ENCODE results near the gene NCAM1.

Gene NCAM1

GRCh38 chr11:113082341-113082955 lies 121.2 kb downstream of the NCAM1 start:
- H3K9me2 ChIP-seq (replicated peaks; ENCODE audit: insufficient read depth, low read length), result no peaks in the 10 kb centered on the region
- H3K79me2 ChIP-seq (ENCODE audit: insufficient read depth, low read length), result no peaks in the 10 kb centered on the region
- H3K36me3 ChIP-seq (ENCODE audit: low read length), result no peaks in the 10 kb centered on the region
- H3K27me3 ChIP-seq (ENCODE audit: low read length), result no peaks in the 10 kb centered on the region
- H2AFZ ChIP-seq (ENCODE audit: low read depth, low read length, severe bottlenecking), result no peak overlapping the region
- no peaks in the 10 kb centered on the region for H3K9me3 ChIP-seq (ENCODE audit: insufficient read depth, low read length)
- no peaks in the 10 kb centered on the region for H4K20me1 ChIP-seq (ENCODE audit: low read depth, low read length)
- TF ChIP-seq EZH2phosphoT487 (conservative IDR thresholded peaks at IDR 0.05; ENCODE audit: low read length), result no peak
- no peak overlapping the region for H3K9ac ChIP-seq (ENCODE audit: low read length)
- H3K27ac ChIP-seq (ENCODE audit: low read depth, low read length), result no peak overlapping the region
- H3F3A ChIP-seq (ENCODE audit: insufficient read depth), result no peaks in the 10 kb centered on the region
- no peak overlapping the region for H3K4me2 ChIP-seq (ENCODE audit: low read depth, low read length, poor library complexity, severe bottlenecking)
- no peak overlapping the region for H3K4me3 ChIP-seq (ENCODE audit: insufficient read depth, low read length, poor library complexity, severe bottlenecking)

DNA sequence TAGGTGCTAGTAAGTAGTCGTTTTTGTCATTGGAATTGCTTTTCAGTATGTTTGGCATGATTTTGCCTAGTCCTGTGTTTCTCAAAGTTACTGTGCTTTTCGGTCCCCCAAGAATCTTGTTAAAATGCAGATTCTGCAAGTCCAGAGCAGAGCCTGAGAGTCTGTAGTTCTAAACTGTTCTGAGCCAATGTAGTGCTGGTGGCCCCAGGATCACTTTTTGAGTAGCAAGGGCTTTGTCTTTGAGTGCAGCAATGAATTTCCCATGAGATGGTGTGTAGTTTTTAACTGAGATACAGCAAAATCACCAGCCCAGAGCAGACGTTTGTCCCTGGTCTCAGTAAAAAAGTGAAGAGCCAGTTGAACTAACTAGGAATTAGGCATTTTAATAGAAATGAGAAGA lies 122.4 kb downstream of the NCAM1 start:
- Histone ChIP-seq H3K36me3 (ENCODE audit: low read length) (no peaks in the 10 kb centered on the region), H2AFZ (ENCODE audit: low read depth, low read length, severe bottlenecking) (no peak overlapping the region), H3K4me3 (ENCODE audit: insufficient read depth, low read length, poor library complexity, severe bottlenecking) (no peak overlapping the region), H3K9me2 (replicated peaks; ENCODE audit: insufficient read depth, low read length) (no peaks in the 10 kb centered on the region), H3K27me3 (ENCODE audit: low read length) (no peaks in the 10 kb centered on the region), H4K20me1 (ENCODE audit: low read depth, low read length) (no peaks in the 10 kb centered on the region), H3K27ac (ENCODE audit: low read depth, low read length) (no peak overlapping the region), H3K79me2 (ENCODE audit: insufficient read depth, low read length) (no peaks in the 10 kb centered on the region), H3K9ac (ENCODE audit: low read length) (no peak overlapping the region), H3K4me2 (ENCODE audit: low read depth, low read length, poor library complexity, severe bottlenecking) (no peak overlapping the region), H3K9me3 (ENCODE audit: insufficient read depth, low read length) (no peaks in the 10 kb centered on the region), H3F3A (ENCODE audit: insufficient read depth) (no peaks in the 10 kb centered on the region)
- TF ChIP-seq, protein P1, sequence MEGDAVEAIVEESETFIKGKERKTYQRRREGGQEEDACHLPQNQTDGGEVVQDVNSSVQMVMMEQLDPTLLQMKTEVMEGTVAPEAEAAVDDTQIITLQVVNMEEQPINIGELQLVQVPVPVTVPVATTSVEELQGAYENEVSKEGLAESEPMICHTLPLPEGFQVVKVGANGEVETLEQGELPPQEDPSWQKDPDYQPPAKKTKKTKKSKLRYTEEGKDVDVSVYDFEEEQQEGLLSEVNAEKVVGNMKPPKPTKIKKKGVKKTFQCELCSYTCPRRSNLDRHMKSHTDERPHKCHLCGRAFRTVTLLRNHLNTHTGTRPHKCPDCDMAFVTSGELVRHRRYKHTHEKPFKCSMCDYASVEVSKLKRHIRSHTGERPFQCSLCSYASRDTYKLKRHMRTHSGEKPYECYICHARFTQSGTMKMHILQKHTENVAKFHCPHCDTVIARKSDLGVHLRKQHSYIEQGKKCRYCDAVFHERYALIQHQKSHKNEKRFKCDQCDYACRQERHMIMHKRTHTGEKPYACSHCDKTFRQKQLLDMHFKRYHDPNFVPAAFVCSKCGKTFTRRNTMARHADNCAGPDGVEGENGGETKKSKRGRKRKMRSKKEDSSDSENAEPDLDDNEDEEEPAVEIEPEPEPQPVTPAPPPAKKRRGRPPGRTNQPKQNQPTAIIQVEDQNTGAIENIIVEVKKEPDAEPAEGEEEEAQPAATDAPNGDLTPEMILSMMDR (IDR thresholded peaks at IDR 0.05; ENCODE audit: insufficient read depth, low read length, poor library complexity, severe bottlenecking), result no peak
- no peak for TF ChIP-seq EZH2phosphoT487 (conservative IDR thresholded peaks at IDR 0.05; ENCODE audit: low read length)

DNA sequence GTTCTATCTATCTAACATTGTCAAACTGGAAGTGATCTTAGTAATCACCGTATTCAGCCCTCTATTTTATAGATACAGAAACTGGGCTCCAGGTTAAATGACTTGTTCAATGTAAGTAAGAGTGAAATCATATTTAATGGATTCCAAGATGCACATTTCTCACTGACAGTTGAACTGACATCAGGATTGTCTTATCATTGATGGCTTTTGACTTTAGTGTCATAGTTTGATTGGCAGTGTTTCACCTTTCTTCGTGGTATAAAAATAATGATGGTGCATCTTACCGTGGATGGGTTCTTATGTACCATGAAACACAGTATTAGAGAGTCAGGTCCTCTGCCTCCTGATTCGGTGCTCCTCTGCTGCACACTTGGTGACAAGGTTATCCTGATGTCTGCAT lies 123.1 kb downstream of the NCAM1 start:
- Histone ChIP-seq H3K4me3 (ENCODE audit: insufficient read depth, low read length, poor library complexity, severe bottlenecking) (no peak overlapping the region), H3K27ac (ENCODE audit: low read depth, low read length) (no peak overlapping the region), H3K9me3 (ENCODE audit: insufficient read depth, low read length) (no peaks in the 10 kb centered on the region), H3F3A (ENCODE audit: insufficient read depth) (no peaks in the 10 kb centered on the region), H3K79me2 (ENCODE audit: insufficient read depth, low read length) (no peaks in the 10 kb centered on the region), H3K4me2 (ENCODE audit: low read depth, low read length, poor library complexity, severe bottlenecking) (no peak overlapping the region), H4K20me1 (ENCODE audit: low read depth, low read length) (no peaks in the 10 kb centered on the region), H3K36me3 (ENCODE audit: low read length) (no peaks in the 10 kb centered on the region), H2AFZ (ENCODE audit: low read depth, low read length, severe bottlenecking) (no peak overlapping the region), H3K9ac (ENCODE audit: low read length) (no peak overlapping the region), H3K9me2 (replicated peaks; ENCODE audit: insufficient read depth, low read length) (no peaks in the 10 kb centered on the region), H3K27me3 (ENCODE audit: low read length) (no peaks in the 10 kb centered on the region)
- TF ChIP-seq, protein P1 (IDR thresholded peaks at IDR 0.05; ENCODE audit: insufficient read depth, low read length, poor library complexity, severe bottlenecking), result no peak
- TF ChIP-seq EZH2phosphoT487 (conservative IDR thresholded peaks at IDR 0.05; ENCODE audit: low read length), result no peak

- Histone ChIP-seq H4K20me1 (ENCODE audit: low read depth, low read length) (no peaks in the 10 kb centered on the region), H3K9ac (ENCODE audit: low read length) (no peak overlapping the region), H3K4me2 (ENCODE audit: low read depth, low read length, poor library complexity, severe bottlenecking) (no peak overlapping the region), H3F3A (ENCODE audit: insufficient read depth) (no peaks in the 10 kb centered on the region), H3K4me3 (ENCODE audit: insufficient read depth, low read length, poor library complexity, severe bottlenecking) (no peak overlapping the region), H3K27ac (ENCODE audit: low read depth, low read length) (no peak overlapping the region), H3K79me2 (ENCODE audit: insufficient read depth, low read length) (no peaks in the 10 kb centered on the region), H3K9me2 (replicated peaks; ENCODE audit: insufficient read depth, low read length) (no peaks in the 10 kb centered on the region), H2AFZ (ENCODE audit: low read depth, low read length, severe bottlenecking) (no peak overlapping the region), H3K27me3 (ENCODE audit: low read length) (no peaks in the 10 kb centered on the region), H3K9me3 (ENCODE audit: insufficient read depth, low read length) (no peaks in the 10 kb centered on the region), H3K36me3 (ENCODE audit: low read length) (no peaks in the 10 kb centered on the region)
- TF ChIP-seq, protein P1 (IDR thresholded peaks at IDR 0.05; ENCODE audit: insufficient read depth, low read length, poor library complexity, severe bottlenecking), result no peak
- no peak for TF ChIP-seq EZH2phosphoT487 (conservative IDR thresholded peaks at IDR 0.05; ENCODE audit: low read length)
Observed at GRCh38 chr11:113085446-113085845, 124.2 kb downstream of the NCAM1 start.

Data from SU-DHL-6 (cell line).